Nephron progenitor cell (in vitro differentiated cells): ENCODE results near the gene ANKRD44.

Source experiments
- DNase-seq: peaks from one replicate; pipeline ENCODE4 v3.0.0; 2021
- H3K27ac Mint-ChIP-seq: 2 replicates; pipeline ENCODE4 v1.8.0; 2021; ENCODE audit warnings: mild to moderate bottlenecking, moderate library complexity, mixed read lengths
- H3K27me3 Mint-ChIP-seq: 2 replicates; pipeline ENCODE4 v1.8.0; 2021; ENCODE audit warnings: mild to moderate bottlenecking, low read depth, mixed read lengths; ENCODE audit not compliant: poor library complexity
- H3K36me3 Mint-ChIP-seq: 2 replicates; pipeline ENCODE4 v1.8.0; 2021; ENCODE audit warnings: low read depth, mixed read lengths
- H3K4me1 Mint-ChIP-seq: 2 replicates; pipeline ENCODE4 v1.8.0; 2021; ENCODE audit warnings: mixed read lengths
- H3K4me3 Mint-ChIP-seq: 2 replicates; pipeline ENCODE4 v1.8.0; 2021; ENCODE audit warnings: mild to moderate bottlenecking, moderate library complexity, mixed read lengths
- H3K9me3 Mint-ChIP-seq: 2 replicates; pipeline ENCODE4 v1.8.0; 2021; ENCODE audit warnings: mild to moderate bottlenecking, moderate library complexity, mixed read lengths
- TF ChIP-seq, protein P1 (sequence below): fragments of 200-600 bp; sonication (generic); IDR thresholded peaks from 2 replicates; pipeline ENCODE4 v1.5.0; 2021; ENCODE audit warnings: antibody characterized with exemption

ANKRD44 gene

DNA sequence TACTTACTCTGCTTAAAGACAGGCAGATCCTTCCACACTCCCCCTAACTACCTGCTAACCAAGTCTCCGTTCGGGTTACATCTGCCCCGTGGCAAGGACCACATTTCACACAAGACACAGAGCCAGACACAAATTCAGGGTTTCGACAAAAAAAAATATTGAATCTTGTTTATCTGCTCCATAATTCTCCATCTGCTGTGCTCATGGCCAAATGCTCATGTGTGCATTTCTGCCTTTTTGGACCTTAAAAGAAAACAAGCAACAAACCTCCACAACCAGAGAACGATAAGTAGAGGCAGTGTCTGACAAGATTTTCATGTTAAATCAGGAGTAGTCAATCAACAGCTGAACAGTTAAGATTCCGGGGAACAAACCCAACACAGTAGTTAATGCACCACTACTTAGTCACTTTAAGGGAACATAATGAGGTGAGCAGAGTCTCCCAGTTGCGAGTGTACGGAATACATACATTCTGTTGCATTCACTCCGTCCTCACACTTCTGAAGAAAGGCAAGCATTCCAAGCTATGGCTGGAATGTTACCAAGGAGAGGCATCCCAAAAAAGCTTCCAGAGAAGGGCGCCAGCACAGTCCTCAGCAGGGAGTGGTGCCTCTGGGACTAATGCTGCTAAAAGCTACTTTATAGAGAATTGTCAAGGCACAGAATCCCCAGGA, 121.0 kb downstream of the ANKRD44 start:
- H3K4me3 Mint-ChIP-seq, result no peak overlapping the region
- no peaks in the 10 kb centered on the region for H3K9me3 Mint-ChIP-seq
- no peaks in the 10 kb centered on the region for H3K27me3 Mint-ChIP-seq
- no peak overlapping the region for H3K27ac Mint-ChIP-seq
- TF ChIP-seq, protein P1, sequence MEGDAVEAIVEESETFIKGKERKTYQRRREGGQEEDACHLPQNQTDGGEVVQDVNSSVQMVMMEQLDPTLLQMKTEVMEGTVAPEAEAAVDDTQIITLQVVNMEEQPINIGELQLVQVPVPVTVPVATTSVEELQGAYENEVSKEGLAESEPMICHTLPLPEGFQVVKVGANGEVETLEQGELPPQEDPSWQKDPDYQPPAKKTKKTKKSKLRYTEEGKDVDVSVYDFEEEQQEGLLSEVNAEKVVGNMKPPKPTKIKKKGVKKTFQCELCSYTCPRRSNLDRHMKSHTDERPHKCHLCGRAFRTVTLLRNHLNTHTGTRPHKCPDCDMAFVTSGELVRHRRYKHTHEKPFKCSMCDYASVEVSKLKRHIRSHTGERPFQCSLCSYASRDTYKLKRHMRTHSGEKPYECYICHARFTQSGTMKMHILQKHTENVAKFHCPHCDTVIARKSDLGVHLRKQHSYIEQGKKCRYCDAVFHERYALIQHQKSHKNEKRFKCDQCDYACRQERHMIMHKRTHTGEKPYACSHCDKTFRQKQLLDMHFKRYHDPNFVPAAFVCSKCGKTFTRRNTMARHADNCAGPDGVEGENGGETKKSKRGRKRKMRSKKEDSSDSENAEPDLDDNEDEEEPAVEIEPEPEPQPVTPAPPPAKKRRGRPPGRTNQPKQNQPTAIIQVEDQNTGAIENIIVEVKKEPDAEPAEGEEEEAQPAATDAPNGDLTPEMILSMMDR, result no peak
- H3K36me3 Mint-ChIP-seq, result no peaks in the 10 kb centered on the region
- peaks cover 13% of the 10 kb centered on the region for H3K4me1 Mint-ChIP-seq
- no peak for DNase-seq

DNA sequence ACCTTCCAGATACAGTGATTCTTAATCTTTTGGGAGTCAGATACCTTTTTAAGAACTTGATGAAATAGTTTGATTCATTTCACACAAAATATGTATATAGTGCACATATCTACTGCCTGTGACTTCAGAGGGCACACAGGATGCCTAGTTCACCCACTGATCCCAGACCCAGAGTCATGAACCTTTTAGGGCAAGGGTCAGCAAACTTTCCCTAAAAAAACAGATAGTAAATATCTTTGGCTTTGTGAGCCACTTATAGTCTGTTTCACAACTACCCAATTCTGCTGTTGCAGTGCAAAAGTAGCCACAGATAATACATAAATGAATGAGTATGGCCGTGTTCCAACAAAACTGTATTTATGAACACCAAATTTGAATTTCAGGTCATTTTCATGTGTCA, 124.9 kb downstream of the ANKRD44 start:
- no peaks in the 10 kb centered on the region for H3K9me3 Mint-ChIP-seq
- H3K27me3 Mint-ChIP-seq, result peaks cover 4% of the 10 kb centered on the region
- H3K4me3 Mint-ChIP-seq, result no peak overlapping the region
- H3K27ac Mint-ChIP-seq, result no peak overlapping the region
- peaks cover 38% of the 10 kb centered on the region for H3K4me1 Mint-ChIP-seq
- no peak for DNase-seq
- TF ChIP-seq, protein P1, result no peak
- no peaks in the 10 kb centered on the region for H3K36me3 Mint-ChIP-seq

DNA sequence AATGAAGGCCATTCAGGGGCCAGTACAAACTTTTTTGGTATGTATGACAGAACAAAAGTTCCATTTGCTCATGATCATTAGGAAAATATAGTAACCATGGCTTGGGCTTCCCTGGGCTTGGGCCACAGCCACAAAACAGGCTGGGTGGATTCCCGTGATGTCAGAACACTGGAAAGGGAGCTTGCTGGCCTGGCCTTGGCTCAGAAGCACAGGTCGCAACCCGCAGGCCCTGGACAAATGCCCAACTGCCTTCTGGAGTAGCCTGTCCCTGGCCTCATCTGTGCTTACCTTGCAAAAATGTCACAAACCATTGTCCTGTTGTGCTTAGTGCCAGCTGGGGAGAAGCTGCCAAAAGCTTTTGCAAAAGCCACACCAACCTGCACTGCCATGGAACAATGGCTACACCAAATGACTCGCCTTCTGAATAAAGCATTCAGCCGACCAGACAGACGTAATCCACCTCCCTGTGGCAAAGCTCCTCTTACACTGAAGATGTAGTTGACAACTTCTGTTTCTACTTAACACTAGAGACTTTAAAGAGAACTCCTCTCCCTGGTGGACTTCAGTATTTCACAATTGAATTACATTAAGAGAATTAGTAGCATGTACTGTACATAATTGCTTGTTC, 125.5 kb downstream of the ANKRD44 start:
- no peak overlapping the region for H3K4me3 Mint-ChIP-seq
- TF ChIP-seq, protein P1, result no peak
- no peak for DNase-seq
- H3K27ac Mint-ChIP-seq, result no peak overlapping the region
- H3K4me1 Mint-ChIP-seq, result peaks cover 44% of the 10 kb centered on the region
- H3K36me3 Mint-ChIP-seq, result no peaks in the 10 kb centered on the region
- no peaks in the 10 kb centered on the region for H3K9me3 Mint-ChIP-seq
- H3K27me3 Mint-ChIP-seq, result peaks cover 4% of the 10 kb centered on the region

DNA sequence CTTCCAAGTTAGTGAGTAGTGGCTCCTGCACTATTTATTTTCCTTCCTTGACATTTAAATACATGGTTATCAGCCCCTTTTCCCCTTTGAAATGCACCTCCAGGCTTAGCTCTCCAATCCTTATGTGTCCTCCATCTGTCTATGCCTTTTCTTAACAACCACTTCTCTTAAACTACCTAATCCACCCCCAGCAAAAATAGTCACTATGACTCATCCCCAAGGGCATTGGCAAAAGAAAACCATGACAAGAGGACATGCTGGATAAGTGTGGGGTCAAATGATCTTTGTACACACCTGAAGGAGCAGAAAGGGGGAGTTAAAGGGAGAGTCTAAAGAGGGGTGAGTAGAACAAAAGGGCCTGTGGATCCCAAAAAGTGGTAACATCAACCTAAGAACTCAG, 127.2 kb downstream of the ANKRD44 start:
- H3K9me3 Mint-ChIP-seq, result no peaks in the 10 kb centered on the region
- no peak overlapping the region for H3K27ac Mint-ChIP-seq
- H3K27me3 Mint-ChIP-seq, result peaks cover 7% of the 10 kb centered on the region
- DNase-seq, result no peak
- no peaks in the 10 kb centered on the region for H3K36me3 Mint-ChIP-seq
- H3K4me3 Mint-ChIP-seq, result no peak overlapping the region
- H3K4me1 Mint-ChIP-seq, result peaks cover 54% of the 10 kb centered on the region
- TF ChIP-seq, protein P1, result no peak

DNA sequence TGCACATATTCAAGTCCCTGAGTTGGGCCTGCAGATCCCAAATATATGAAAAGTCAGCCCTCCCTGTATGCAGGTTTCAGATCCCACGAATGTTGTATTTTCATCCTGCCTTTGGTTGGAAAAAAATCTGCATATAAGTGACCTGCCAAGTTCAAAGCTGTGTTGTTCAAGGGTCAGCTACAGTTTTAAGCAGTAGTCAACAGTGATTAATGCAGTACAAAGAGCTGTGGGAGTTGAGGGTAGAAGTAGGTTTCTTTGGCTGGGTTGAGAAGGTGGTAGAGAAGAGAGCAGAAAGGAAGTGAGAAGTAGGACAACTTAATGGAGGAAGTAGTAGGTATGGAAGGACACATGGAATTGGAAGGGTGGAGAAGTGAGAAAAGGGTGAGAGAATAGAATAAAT, 127.9 kb downstream of the ANKRD44 start:
- Mint-ChIP-seq H3K27me3 (peaks cover 7% of the 10 kb centered on the region), H3K27ac (no peak overlapping the region), H3K4me3 (no peak overlapping the region), H3K9me3 (no peaks in the 10 kb centered on the region), H3K36me3 (no peaks in the 10 kb centered on the region), H3K4me1 (peaks cover 54% of the 10 kb centered on the region)
- TF ChIP-seq, protein P1, result no peak
- DNase-seq, result no peak

DNA sequence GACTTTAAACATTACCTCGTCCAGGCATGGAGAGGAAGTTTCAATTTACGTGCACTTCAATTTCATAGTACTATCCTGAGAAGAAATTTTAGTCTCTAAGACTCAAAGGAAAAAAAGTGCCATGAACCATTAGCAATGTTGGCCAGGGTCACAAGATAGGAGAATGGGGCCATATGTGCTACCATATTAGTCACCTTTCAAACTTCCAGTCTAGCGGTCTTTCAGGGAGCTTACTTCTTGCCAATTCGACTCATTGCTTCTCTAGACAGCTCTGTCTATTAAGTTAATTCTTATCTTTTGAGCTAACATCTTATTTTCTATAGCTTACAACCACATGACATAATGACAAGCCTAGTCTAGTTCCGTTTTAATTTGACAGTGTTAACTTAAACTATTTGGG, 129.1 kb downstream of the ANKRD44 start:
- Mint-ChIP-seq H3K27ac (no peak overlapping the region), H3K4me1 (peaks cover 54% of the 10 kb centered on the region), H3K36me3 (no peaks in the 10 kb centered on the region), H3K27me3 (peaks cover 7% of the 10 kb centered on the region), H3K9me3 (no peaks in the 10 kb centered on the region), H3K4me3 (no peak overlapping the region)
- no peak for DNase-seq
- TF ChIP-seq, protein P1, result no peak
